Measurements from ENCODE around the gene GCM1. TPM values are rescaled to one million over a fixed set of nuclear protein-coding genes. Genes with fewer than 3 reads are reported as not detected.
"Not testable (repeated sequence)": the region's sequence is repeated elsewhere in the genome, so short reads cannot be mapped to it uniquely, and the experiment has no call there.

The GCM1 gene
- total RNA-seq, 4 donors from 2014 or later = 0.32 TPM; not detected in 3

DNA sequence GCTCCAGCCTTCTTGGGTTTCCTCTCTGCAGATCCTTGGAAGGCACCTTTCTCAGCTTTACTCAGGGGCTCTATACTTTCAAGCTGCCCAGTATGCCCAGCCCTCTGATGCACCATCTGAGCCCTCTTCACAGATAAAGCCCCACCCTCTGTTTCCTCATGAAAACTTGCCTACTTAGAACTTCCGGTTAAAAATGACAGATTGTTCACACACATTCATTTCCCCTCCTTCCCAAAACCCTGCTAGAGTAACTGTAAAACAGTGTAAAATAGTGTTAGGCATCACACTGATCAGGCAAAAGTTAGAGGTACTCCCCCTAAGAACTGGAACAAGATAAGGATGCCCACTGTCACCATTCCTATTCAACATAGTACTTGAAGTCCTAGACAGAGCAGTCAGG is 14.0 kb upstream of the GCM1 start:
- WGBS = 36% methylated on average over 1 of the region's 1 CpG
- intact Hi-C loops (cut with DNase I) = no loop called here
- Histone ChIP-seq H3K27me3 (no peaks in the 10 kb centered on the region), H3K36me3 (no peaks in the 10 kb centered on the region), H3K4me1 (peaks cover 0 to 64% (median 49%) of the 10 kb centered on the region in 4 donors), H3K27ac (replicated peaks in 1 of 4) (peak overlapping the region; percentile 38 to 70 (median 62)), H3K4me3 (no peak overlapping the region), H3K9me3 (peaks cover 0 to 5% (median 0%) of the 10 kb centered on the region in 4 donors)
- TF ChIP-seq, protein P1, sequence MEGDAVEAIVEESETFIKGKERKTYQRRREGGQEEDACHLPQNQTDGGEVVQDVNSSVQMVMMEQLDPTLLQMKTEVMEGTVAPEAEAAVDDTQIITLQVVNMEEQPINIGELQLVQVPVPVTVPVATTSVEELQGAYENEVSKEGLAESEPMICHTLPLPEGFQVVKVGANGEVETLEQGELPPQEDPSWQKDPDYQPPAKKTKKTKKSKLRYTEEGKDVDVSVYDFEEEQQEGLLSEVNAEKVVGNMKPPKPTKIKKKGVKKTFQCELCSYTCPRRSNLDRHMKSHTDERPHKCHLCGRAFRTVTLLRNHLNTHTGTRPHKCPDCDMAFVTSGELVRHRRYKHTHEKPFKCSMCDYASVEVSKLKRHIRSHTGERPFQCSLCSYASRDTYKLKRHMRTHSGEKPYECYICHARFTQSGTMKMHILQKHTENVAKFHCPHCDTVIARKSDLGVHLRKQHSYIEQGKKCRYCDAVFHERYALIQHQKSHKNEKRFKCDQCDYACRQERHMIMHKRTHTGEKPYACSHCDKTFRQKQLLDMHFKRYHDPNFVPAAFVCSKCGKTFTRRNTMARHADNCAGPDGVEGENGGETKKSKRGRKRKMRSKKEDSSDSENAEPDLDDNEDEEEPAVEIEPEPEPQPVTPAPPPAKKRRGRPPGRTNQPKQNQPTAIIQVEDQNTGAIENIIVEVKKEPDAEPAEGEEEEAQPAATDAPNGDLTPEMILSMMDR (IDR thresholded peaks at IDR 0.05) = no peak
- TF ChIP-seq POLR2AphosphoS5 (IDR thresholded peaks at IDR 0.05) (no peak), EP300 (IDR thresholded peaks at IDR 0.05) (no peak)
- DNase-seq (ENCODE audit: extremely low spot score) = no peak

DNA sequence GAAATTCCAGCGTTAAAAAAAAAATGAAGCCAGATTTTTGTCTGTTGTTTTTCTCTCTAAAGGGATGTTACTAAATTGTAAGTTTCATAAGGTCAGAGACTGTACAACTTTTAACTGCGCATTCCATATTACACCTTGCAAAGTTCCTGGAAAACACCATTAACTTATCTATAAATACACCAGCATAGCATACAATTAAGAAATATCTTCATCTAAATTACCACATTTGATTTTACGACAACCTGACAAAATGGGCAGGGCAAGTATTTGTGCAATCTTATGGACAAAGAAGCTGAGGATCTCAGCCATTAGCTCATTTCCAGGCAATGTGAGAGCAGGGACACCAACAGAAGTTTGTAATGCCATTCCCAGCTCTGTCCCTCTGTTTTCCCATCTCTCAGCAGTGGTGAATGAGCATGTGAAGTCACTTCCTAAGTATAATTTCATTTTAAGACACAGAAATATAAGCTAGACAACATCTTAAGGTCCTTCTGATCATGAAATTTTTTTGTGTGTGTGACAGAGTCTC is 12.9 kb upstream of the GCM1 start:
- Histone ChIP-seq H3K9me3 (peaks cover 0 to 5% (median 0%) of the 10 kb centered on the region in 4 donors), H3K4me1 (peaks cover 0 to 53% (median 39%) of the 10 kb centered on the region in 4 donors), H3K4me3 (no peak overlapping the region), H3K36me3 (no peaks in the 10 kb centered on the region), H3K27me3 (no peaks in the 10 kb centered on the region), H3K27ac (replicated peaks in 1 of 4) (peak overlapping the region; percentile 23 to 70 (median 62))
- intact Hi-C loops (cut with DNase I) = no loop called here
- TF ChIP-seq, protein P1 (IDR thresholded peaks at IDR 0.05) = no peak
- TF ChIP-seq POLR2AphosphoS5 (IDR thresholded peaks at IDR 0.05) (peak in 1 of 2 donors; percentile 29), EP300 (IDR thresholded peaks at IDR 0.05) (peak; percentile 25)
- no peak for DNase-seq (ENCODE audit: extremely low spot score)
- 73% methylated on average over 3 of the region's 3 CpGs for WGBS

DNA sequence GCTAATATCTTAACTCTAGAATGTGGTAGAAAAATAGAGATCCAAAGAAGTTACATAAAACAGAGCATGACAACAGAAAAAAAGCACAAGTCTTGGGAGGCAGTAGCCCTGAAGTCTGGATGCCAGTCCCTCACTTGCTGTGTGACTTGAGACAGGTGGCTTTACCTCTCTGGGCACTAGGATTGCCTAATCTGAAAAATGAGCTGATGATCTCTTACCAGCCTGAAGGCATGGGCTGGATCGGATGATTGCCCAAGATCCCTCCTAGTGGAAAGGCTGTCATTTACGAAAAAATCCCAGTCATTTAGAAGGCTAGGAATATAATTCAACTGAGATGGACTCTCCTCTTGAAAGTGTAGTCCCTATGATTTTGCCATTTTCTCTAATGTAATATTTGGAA is 10.9 kb upstream of the GCM1 start:
- Histone ChIP-seq H3K27me3 (no peaks in the 10 kb centered on the region), H3K36me3 (no peaks in the 10 kb centered on the region), H3K4me3 (no peak overlapping the region), H3K9me3 (peaks cover 0 to 5% (median 0%) of the 10 kb centered on the region in 4 donors), H3K4me1 (peaks cover 0 to 34% (median 20%) of the 10 kb centered on the region in 4 donors), H3K27ac (replicated peaks in 1 of 4) (peak overlapping the region in 1 of 4 donors; percentile 32)
- intact Hi-C loops (cut with DNase I) = no loop called here
- no peak for DNase-seq (ENCODE audit: extremely low spot score)
- TF ChIP-seq EP300 (IDR thresholded peaks at IDR 0.05) = no peak
- TF ChIP-seq POLR2A (IDR thresholded peaks at IDR 0.05; ENCODE audit: low read depth) = no peak
- no peak for TF ChIP-seq POLR2AphosphoS5 (IDR thresholded peaks at IDR 0.05)
- TF ChIP-seq, protein P1 (IDR thresholded peaks at IDR 0.05) = no peak
- WGBS = 61% methylated on average over 2 of the region's 2 CpGs

DNA sequence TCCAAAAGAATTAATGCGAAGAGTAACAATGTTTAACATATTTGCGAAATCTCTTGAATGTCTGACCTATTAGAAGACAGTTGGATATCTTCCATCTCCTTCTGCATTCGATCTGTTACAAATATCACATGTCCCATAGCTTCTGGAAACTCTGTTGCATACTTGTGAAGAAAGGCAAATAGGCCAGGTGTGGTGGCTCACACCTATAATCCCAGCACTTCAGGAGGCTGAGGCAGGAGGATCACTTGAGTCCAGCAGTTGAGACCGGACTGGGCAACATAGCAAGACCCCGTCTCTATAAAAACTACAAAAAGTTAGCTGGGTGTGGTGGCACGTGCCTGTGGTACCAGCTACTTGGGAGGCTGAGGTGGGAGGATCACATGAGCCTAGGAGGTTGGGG is 9.4 kb upstream of the GCM1 start:
- H3K27ac ChIP-seq (replicated peaks in 1 of 4); DNase-seq (ENCODE audit: extremely low spot score); intact Hi-C loops (cut with DNase I); H3K4me3 ChIP-seq; H3K27me3 ChIP-seq; H3K9me3 ChIP-seq; H3K36me3 ChIP-seq: not testable (repeated sequence)
- peaks cover 0 to 34% (median 19%) of the 10 kb centered on the region in 4 donors for H3K4me1 ChIP-seq
- 93% methylated on average over 6 of the region's 6 CpGs for WGBS

DNA sequence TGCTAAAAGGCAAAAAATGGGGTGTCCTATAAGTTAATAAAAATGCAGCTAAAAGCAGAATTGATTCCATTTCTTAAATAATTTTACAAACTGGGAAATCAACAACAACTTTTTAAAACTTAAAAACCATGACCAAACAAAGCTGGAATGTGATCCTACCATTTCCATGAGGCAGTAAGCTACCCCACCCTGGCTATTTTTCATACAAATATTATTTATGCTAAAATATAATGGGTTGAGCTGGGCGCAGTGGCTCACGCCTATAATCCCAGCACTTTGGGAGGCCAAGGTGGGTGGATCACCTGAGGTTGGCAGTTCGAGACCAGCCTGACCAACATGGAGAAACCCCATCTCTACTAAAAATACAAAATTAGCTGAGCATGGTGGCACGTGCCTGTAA is 6.6 kb upstream of the GCM1 start:
- 90% methylated on average over 4 of the region's 4 CpGs for WGBS
- intact Hi-C loops (cut with DNase I); H3K27me3 ChIP-seq; H3K9me3 ChIP-seq; DNase-seq (ENCODE audit: extremely low spot score); H3K36me3 ChIP-seq; H3K4me1 ChIP-seq; H3K4me3 ChIP-seq: not testable (repeated sequence)
- peak overlapping the region in 1 of 4 donors; percentile 10 for H3K27ac ChIP-seq (replicated peaks in 1 of 4)

DNA sequence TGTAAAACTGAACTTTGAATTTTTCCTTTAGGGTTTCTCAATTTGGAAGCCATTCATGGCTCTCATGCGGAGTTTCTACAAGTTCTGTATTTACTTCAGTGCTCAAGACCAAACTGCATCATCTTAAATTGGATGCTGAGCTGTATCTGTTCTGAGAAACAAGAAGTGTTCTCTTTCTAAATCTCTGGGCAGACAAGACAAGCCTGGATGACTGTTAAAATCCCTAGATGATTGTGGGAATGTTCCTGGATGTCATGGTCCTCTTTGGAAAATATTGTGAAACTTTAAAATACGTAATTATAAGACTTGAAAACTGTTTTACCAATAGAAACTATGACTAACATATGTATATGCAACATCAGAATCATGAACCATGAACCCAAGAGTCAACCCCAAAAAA is 6.2 kb upstream of the GCM1 start:
- TF ChIP-seq EP300 (IDR thresholded peaks at IDR 0.05) = no peak
- TF ChIP-seq POLR2A (IDR thresholded peaks at IDR 0.05; ENCODE audit: low read depth) = no peak
- no peak for TF ChIP-seq POLR2AphosphoS5 (IDR thresholded peaks at IDR 0.05)
- TF ChIP-seq, protein P1 (IDR thresholded peaks at IDR 0.05) = no peak
- intact Hi-C loops (cut with DNase I) = no loop called here
- H3K36me3 ChIP-seq = no peaks in the 10 kb centered on the region
- WGBS = 92% methylated on average over 2 of the region's 2 CpGs
- no peak overlapping the region for H3K27ac ChIP-seq (replicated peaks in 1 of 4)
- no peaks in the 10 kb centered on the region for H3K27me3 ChIP-seq
- peaks cover 0 to 7% (median 2%) of the 10 kb centered on the region in 4 donors for H3K4me1 ChIP-seq
- H3K4me3 ChIP-seq = no peak overlapping the region
- H3K9me3 ChIP-seq = no peaks in the 10 kb centered on the region
- no peak for DNase-seq (ENCODE audit: extremely low spot score)

All from esophagus muscularis mucosa (tissue), 4 donors.